OCI-LY7 (cell line): ENCODE results near the gene PATE4. TPM values are rescaled to one million over a fixed set of nuclear protein-coding genes. Genes with fewer than 3 reads are reported as not detected.
"Not testable (repeated sequence)": the region's sequence is repeated elsewhere in the genome, so short reads cannot be mapped to it uniquely, and the experiment has no call there.

Experiments used
- BruUV-seq: library from RNA; stranded (reverse); fragments of 400-500 nt; replicated peaks from 2 replicates; lab custom pipeline; 2021; lab: Mats Ljungman, UMichigan
- CTCF ChIA-PET: fragments of 300-600 bp; sonication (Branson Sonifier 250); formaldehyde crosslinking; loops from one replicate; lab custom pipeline; 2022; ENCODE audit warnings: antibody characterized with exemption; ENCODE audit not compliant: unreplicated experiment; lab: Charles Lee
- POLR2A ChIA-PET: fragments of 300-600 bp; sonication (Branson Sonifier 250); formaldehyde crosslinking; loops from one replicate; lab custom pipeline; 2022; ENCODE audit warnings: antibody characterized with exemption; lab: Charles Lee
- DNase-seq: peaks from one replicate; pipeline ENCODE4 v3.0.0-alpha.2; 2015; ENCODE audit warnings: low spot score
- H2AFZ ChIP-seq: fragments of 200-600 bp; sonication (generic), shearing (Covaris generic); 2 replicates; pipeline ENCODE4 v1.6.1; 2014; ENCODE audit warnings: mild to moderate bottlenecking, antibody characterized with exemption, low read length, moderate library complexity
- H3K27ac ChIP-seq: fragments of 200-600 bp; sonication (generic); 2 replicates; pipeline ENCODE4 v1.5.1; 2014; ENCODE audit warnings: mixed run types, low read depth, mild to moderate bottlenecking, moderate library complexity, low read length, inconsistent platforms; ENCODE audit not compliant: poor library complexity, severe bottlenecking
- H3K36me3 ChIP-seq: fragments of 200-600 bp; sonication (generic); 2 replicates; pipeline ENCODE4 v1.6.1; 2014; ENCODE audit warnings: mild to moderate bottlenecking, antibody characterized with exemption, low read length, moderate library complexity, mixed read lengths; ENCODE audit not compliant: insufficient read depth
- H3K4me1 ChIP-seq: fragments of 200-600 bp; sonication (generic); 2 replicates; pipeline ENCODE4 v1.5.1; 2014; ENCODE audit warnings: mild to moderate bottlenecking, low read length; ENCODE audit not compliant: insufficient read depth, poor library complexity, severe bottlenecking
- H3K4me2 ChIP-seq: fragments of 200-600 bp; sonication (generic); 2 replicates; pipeline ENCODE4 v1.6.1; 2014; ENCODE audit warnings: mild to moderate bottlenecking, low read length
- H3K4me3 ChIP-seq: fragments of 200-600 bp; sonication (generic); 2 replicates; pipeline ENCODE4 v1.5.1; 2014; ENCODE audit warnings: mild to moderate bottlenecking, low read depth, low read length; ENCODE audit not compliant: poor library complexity, severe bottlenecking
- H3K79me2 ChIP-seq: fragments of 200-600 bp; sonication (generic); 2 replicates; pipeline ENCODE4 v1.6.1; 2016; ENCODE audit warnings: low read depth, mild to moderate bottlenecking, low read length, moderate library complexity, mixed read lengths; ENCODE audit not compliant: insufficient read depth
- H3K9me2 ChIP-seq: fragments of 200-600 bp; sonication (generic); 2 replicates; pipeline ENCODE4 v1.6.1; 2016; ENCODE audit warnings: mild to moderate bottlenecking, low read length, mixed read lengths; ENCODE audit not compliant: insufficient read depth
- H3K9me3 ChIP-seq: fragments of 200-600 bp; sonication (generic); 2 replicates; pipeline ENCODE4 v1.6.1; 2014; ENCODE audit warnings: mild to moderate bottlenecking, mixed run types, low read length, mixed read lengths
- H4K20me1 ChIP-seq: fragments of 200-600 bp; sonication (generic); 2 replicates; pipeline ENCODE4 v1.6.1; 2014; ENCODE audit warnings: mild to moderate bottlenecking, antibody characterized with exemption, low read length, moderate library complexity, mixed read lengths; ENCODE audit not compliant: insufficient read depth
- CTCF ChIP-seq: fragments of 200-600 bp; sonication (generic); conservative IDR thresholded peaks from 2 replicates; pipeline ENCODE4 v1.5.1; 2014; ENCODE audit warnings: mild to moderate bottlenecking, antibody characterized with exemption, low read length, moderate library complexity, mixed read lengths
- EZH2phosphoT487 ChIP-seq: fragments of 200-600 bp; sonication (generic); IDR thresholded peaks from 2 replicates; pipeline ENCODE4 v1.6.1; 2018; ENCODE audit warnings: low read depth, borderline replicate concordance, mild to moderate bottlenecking, mixed run types, antibody characterized with exemption, low read length, moderate library complexity, mixed read lengths
- intact Hi-C: fragments of 100-400 bp; cut with micrococcal nuclease; formaldehyde crosslinking; loops from one replicate; pipeline ENCODE4 v1.10.0; 2022; ENCODE audit not compliant: unreplicated experiment
- total RNA-seq, 2 experiments: library from RNA; depleted of rRNA in 1 of 2; stranded (reverse); fragments of >200 nt in 1 of 2; shearing (Covaris generic) in 1 of 2; gene quantifications; 2 replicates each; pipeline ENCODE4 v1.2.3, GENCODE V29; 2014 to 2022

The PATE4 gene
- total RNA-seq, 2 experiments from 2014 or later = not detected

- Histone ChIP-seq H3K27ac (no peak overlapping the region), H3K4me2 (no peak overlapping the region), H4K20me1 (no peaks in the 10 kb centered on the region), H3K79me2 (no peaks in the 10 kb centered on the region), H3K9me2 (no peaks in the 10 kb centered on the region), H3K4me1 (no peaks in the 10 kb centered on the region), H3K4me3 (no peak overlapping the region), H2AFZ (no peak overlapping the region), H3K9me3 (peaks cover 20% of the 10 kb centered on the region; the same call in 1 of the 2 replicates), H3K36me3 (peaks cover 12% of the 10 kb centered on the region)
- no peak for TF ChIP-seq EZH2phosphoT487
- no peak for TF ChIP-seq CTCF
- ChIA-PET POLR2A (interaction anchor here (0.7 kb wide), 2 partner anchors 113 to 649 kb away, joined by 3 to 4 read pairs; no protein-coding TSS in a partner anchor), CTCF (no interaction called here)
- intact Hi-C loops = no loop called here
- BruUV-seq = no TSS peak
- peak; percentile 24 for DNase-seq
These were observed 9.3 kb downstream of the PATE4 start for GRCh38 chr11:125842321-125842948.

DNA sequence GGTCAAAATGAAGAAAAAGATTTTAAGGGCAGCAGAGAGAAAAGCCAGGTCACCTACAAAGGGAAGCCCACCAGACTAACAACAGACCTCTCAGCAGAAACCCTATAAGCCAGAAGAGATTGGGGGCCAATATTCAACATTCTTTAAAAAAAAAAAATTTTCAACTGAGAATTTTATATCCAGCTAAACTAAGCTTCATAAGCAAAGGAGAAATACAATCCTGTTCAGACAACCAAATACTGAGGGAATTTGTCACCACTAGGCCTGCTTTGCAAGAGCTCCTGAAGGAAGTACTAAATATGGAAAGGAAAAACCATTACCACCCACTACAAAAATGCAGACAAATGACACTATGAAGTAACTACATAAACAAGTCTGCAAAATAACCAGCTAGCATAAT lies 13.1 kb downstream of the PATE4 start:
- Histone ChIP-seq H3K36me3 (peaks cover 12% of the 10 kb centered on the region), H3K9me3 (peaks cover 20% of the 10 kb centered on the region; the same call in 1 of the 2 replicates), H3K27ac (no peak overlapping the region), H3K4me3 (no peak overlapping the region), H2AFZ (no peak overlapping the region), H3K9me2 (no peaks in the 10 kb centered on the region), H4K20me1 (no peaks in the 10 kb centered on the region), H3K79me2 (no peaks in the 10 kb centered on the region), H3K4me2 (no peak overlapping the region), H3K4me1 (no peaks in the 10 kb centered on the region)
- CTCF ChIA-PET = no interaction called here
- BruUV-seq = no TSS peak
- POLR2A ChIA-PET = no interaction called here
- intact Hi-C loops = no loop called here
- DNase-seq = no peak
- no peak for TF ChIP-seq EZH2phosphoT487
- no peak for TF ChIP-seq CTCF

GRCh38 chr11:125857670-125858069 lies 24.6 kb downstream of the PATE4 start:
- H3K27ac ChIP-seq, DNase-seq, H3K79me2 ChIP-seq, H3K36me3 ChIP-seq, H4K20me1 ChIP-seq, BruUV-seq, H2AFZ ChIP-seq, intact Hi-C loops, CTCF ChIA-PET, H3K4me2 ChIP-seq, H3K4me3 ChIP-seq, H3K9me2 ChIP-seq, H3K4me1 ChIP-seq: not testable (repeated sequence)
- H3K9me3 ChIP-seq = peaks cover 14% of the 10 kb centered on the region; the same call in 1 of the 2 replicates
- POLR2A ChIA-PET = interaction anchor here (0.7 kb wide), 1 partner anchor 29 kb away, joined by 4 read pairs; no protein-coding TSS in a partner anchor

GRCh38 chr11:125862786-125863185 lies 29.7 kb downstream of the PATE4 start:
- H3K27ac ChIP-seq, intact Hi-C loops, H4K20me1 ChIP-seq, H3K36me3 ChIP-seq, H3K4me3 ChIP-seq, CTCF ChIA-PET, POLR2A ChIA-PET, H3K9me2 ChIP-seq, H2AFZ ChIP-seq, H3K4me1 ChIP-seq, H3K79me2 ChIP-seq, H3K9me3 ChIP-seq, DNase-seq, BruUV-seq, H3K4me2 ChIP-seq: not testable (repeated sequence)

DNA sequence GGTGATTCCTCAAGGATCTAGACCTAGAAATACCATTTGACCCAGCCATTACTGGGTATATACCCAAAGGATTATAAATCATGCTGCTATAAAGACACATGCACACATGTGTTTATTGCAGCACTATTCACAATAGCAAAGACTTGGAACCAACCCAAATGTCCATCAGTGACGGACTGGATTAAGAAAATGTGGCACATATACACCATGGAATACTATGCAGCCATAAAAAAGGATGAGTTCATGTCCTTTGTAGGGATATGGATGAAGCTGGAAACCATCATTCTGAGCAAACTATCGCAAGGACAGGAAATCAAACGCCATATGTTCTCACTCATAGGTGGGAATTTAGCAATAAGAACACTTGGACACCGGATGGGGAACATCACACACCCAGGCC lies 32.2 kb downstream of the PATE4 start:
- H3K4me3 ChIP-seq, H3K79me2 ChIP-seq, BruUV-seq, H3K4me1 ChIP-seq, POLR2A ChIA-PET, CTCF ChIA-PET, intact Hi-C loops, H3K4me2 ChIP-seq, H3K36me3 ChIP-seq, H3K9me2 ChIP-seq, H3K9me3 ChIP-seq, H3K27ac ChIP-seq, H2AFZ ChIP-seq, DNase-seq, H4K20me1 ChIP-seq: not testable (repeated sequence)
